Bronchial epithelial cell (primary cell): ENCODE results near the gene AGAP1. TPM values are rescaled to one million over a fixed set of nuclear protein-coding genes. Genes with fewer than 3 reads are reported as not detected.

ENCODE experiments used
- DNase-seq: peaks from one replicate; pipeline ENCODE4 v3.0.0-alpha.2; 2010; ENCODE audit warnings: low read depth
- FAIRE-seq: peaks from 2 replicates; lab custom pipeline; 2011; peaks lifted over from hg19 to GRCh38; lab: Jason Lieb, UNC
- H3K27me3 ChIP-seq: 2 replicates; pipeline ENCODE4 v1.5.1; 2011; ENCODE audit warnings: low read length; ENCODE audit not compliant: control insufficient read depth, insufficient read depth
- H3K36me3 ChIP-seq: 2 replicates; pipeline ENCODE4 v1.5.1; 2011; ENCODE audit warnings: low read length; ENCODE audit not compliant: control insufficient read depth, insufficient read depth
- H3K4me3 ChIP-seq: 2 replicates; pipeline ENCODE4 v1.5.1; 2011; ENCODE audit warnings: mild to moderate bottlenecking, low read depth, low read length, control low read depth
- CTCF ChIP-seq: IDR thresholded peaks from 2 replicates; pipeline ENCODE4 v1.5.1; 2011; ENCODE audit warnings: mild to moderate bottlenecking, moderate library complexity, low read length, control low read depth, inconsistent platforms; ENCODE audit not compliant: insufficient read depth, severe bottlenecking
- total RNA-seq: library from RNA; depleted of rRNA; stranded (reverse); fragments of >200 nt; gene quantifications from 2 replicates; pipeline ENCODE4 v1.2.1, GENCODE V29; 2014

Gene AGAP1
- total RNA-seq, 1 donor from 2014 or later = 22.4 TPM

- no peaks in the 10 kb centered on the region for H3K36me3 ChIP-seq
- H3K27me3 ChIP-seq = no peaks in the 10 kb centered on the region
- H3K4me3 ChIP-seq = no peak overlapping the region
- FAIRE-seq (peak; percentile 28), DNase-seq (no peak)
- no peak for TF ChIP-seq CTCF
Measured at GRCh38 chr2:235639885-235640284, 146.0 kb downstream of the AGAP1 start.

- no peak overlapping the region for H3K4me3 ChIP-seq
- DNase-seq = no peak
- no peaks in the 10 kb centered on the region for H3K27me3 ChIP-seq
- no peak for FAIRE-seq
- H3K36me3 ChIP-seq = no peaks in the 10 kb centered on the region
- TF ChIP-seq CTCF = no peak
Measured at GRCh38 chr2:235640377-235640776, 146.5 kb downstream of the AGAP1 start.

- Histone ChIP-seq H3K4me3 (no peak overlapping the region), H3K27me3 (no peaks in the 10 kb centered on the region), H3K36me3 (no peaks in the 10 kb centered on the region)
- TF ChIP-seq CTCF = no peak
- DNase-seq (no peak), FAIRE-seq (no peak)
Measured at GRCh38 chr2:235640926-235641723, 147.3 kb downstream of the AGAP1 start.

- H3K4me3 ChIP-seq = no peak overlapping the region
- no peaks in the 10 kb centered on the region for H3K27me3 ChIP-seq
- no peak for DNase-seq
- no peak for FAIRE-seq
- no peaks in the 10 kb centered on the region for H3K36me3 ChIP-seq
- no peak for TF ChIP-seq CTCF
Measured at GRCh38 chr2:235641956-235642355, 148.1 kb downstream of the AGAP1 start.

GRCh38 chr2:235642446-235643098, 148.7 kb downstream of the AGAP1 start:
- Histone ChIP-seq H3K36me3 (no peaks in the 10 kb centered on the region), H3K27me3 (no peaks in the 10 kb centered on the region), H3K4me3 (no peak overlapping the region)
- DNase-seq = peak; percentile 21
- no peak for TF ChIP-seq CTCF
- no peak for FAIRE-seq
